Measurements from ENCODE around the gene CNPY4. TPM values are rescaled to one million over a fixed set of nuclear protein-coding genes. Genes with fewer than 3 reads are reported as not detected.

Gene CNPY4
- total and polyA plus RNA-seq, 2 donors (not counting 1 experiment from before 2014, with no cell fraction given), result 8.0 to 13.9 TPM

Small RNAs within 50 kb of the gene (small RNA-seq; reads per million reads assigned to genes)
- gene MIR106B (ENCODE audit: insufficient read length, low read depth, low replicate concordance) (1,332 reads per million, percentile 98 among the genes with 10 or more reads in this experiment), gene MIR25 (ENCODE audit: insufficient read length, low read depth, low replicate concordance) (1,945 reads per million, percentile 99 among the genes with 10 or more reads in this experiment), gene MIR93 (ENCODE audit: insufficient read length, low read depth, low replicate concordance) (250 reads per million, percentile 96 among the genes with 10 or more reads in this experiment)

Other genes with a start within 250 kb of the CNPY4 start
- gene OR2AE1, start 242.6 kb upstream of the CNPY4 start, total RNA-seq, result 1.2 and 1.3 TPM in 2 replicates
- 0.22 and 0.43 TPM in 2 replicates for gene OR2AE1, start 242.6 kb upstream of the CNPY4 start, polyA plus RNA-seq
- gene TRIM4, start 200.1 kb upstream of the CNPY4 start, total RNA-seq, result 56.7 and 58.1 TPM in 2 replicates
- 14.2 and 15.1 TPM in 2 replicates for gene TRIM4, start 200.1 kb upstream of the CNPY4 start, polyA plus RNA-seq
- not detected in 2 replicates for gene GJC3, start 190.0 kb upstream of the CNPY4 start, total RNA-seq
- not detected in 2 replicates for gene GJC3, start 190.0 kb upstream of the CNPY4 start, polyA plus RNA-seq
- gene AZGP1, start 143.6 kb upstream of the CNPY4 start, total RNA-seq, result not detected in 2 replicates
- not detected in 2 replicates for gene AZGP1, start 143.6 kb upstream of the CNPY4 start, polyA plus RNA-seq
- 89.3 and 97.4 TPM in 2 replicates for gene ZKSCAN1, start 104.0 kb upstream of the CNPY4 start, total RNA-seq
- 12.9 and 14.0 TPM in 2 replicates for gene ZKSCAN1, start 104.0 kb upstream of the CNPY4 start, polyA plus RNA-seq
- 12.9 and 13.2 TPM in 2 replicates for gene ZSCAN21, start 69.9 kb upstream of the CNPY4 start, total RNA-seq
- gene ZSCAN21, start 69.9 kb upstream of the CNPY4 start, polyA plus RNA-seq, result 6.7 and 8.3 TPM in 2 replicates
- gene ZNF3, start 37.9 kb upstream of the CNPY4 start, total RNA-seq, result 44.8 and 48.5 TPM in 2 replicates
- gene ZNF3, start 37.9 kb upstream of the CNPY4 start, polyA plus RNA-seq, result 19.2 and 21.5 TPM in 2 replicates
- 75.1 and 79.6 TPM in 2 replicates for gene COPS6, start 30.7 kb upstream of the CNPY4 start, total RNA-seq
- 68.6 and 76.5 TPM in 2 replicates for gene COPS6, start 30.7 kb upstream of the CNPY4 start, polyA plus RNA-seq
- 147 and 154 TPM in 2 replicates for gene MCM7, start 18.2 kb upstream of the CNPY4 start, total RNA-seq
- 171 and 190 TPM in 2 replicates for gene MCM7, start 18.2 kb upstream of the CNPY4 start, polyA plus RNA-seq
- gene AP4M1, start 18.0 kb upstream of the CNPY4 start, total RNA-seq, result 17.6 and 18.3 TPM in 2 replicates
- gene AP4M1, start 18.0 kb upstream of the CNPY4 start, polyA plus RNA-seq, result 7.7 and 9.0 TPM in 2 replicates
- 65.2 and 65.8 TPM in 2 replicates for gene TAF6, start 276 bp upstream of the CNPY4 start, total RNA-seq
- gene TAF6, start 276 bp upstream of the CNPY4 start, polyA plus RNA-seq, result 35.5 and 48.3 TPM in 2 replicates
- 4.5 TPM in 2 replicates for gene MBLAC1, start 7.3 kb downstream of the CNPY4 start, total RNA-seq
- gene MBLAC1, start 7.3 kb downstream of the CNPY4 start, polyA plus RNA-seq, result 1.4 and 1.6 TPM in 2 replicates
- 214 TPM in 2 replicates for gene LAMTOR4, start 29.3 kb downstream of the CNPY4 start, total RNA-seq
- 393 and 448 TPM in 2 replicates for gene LAMTOR4, start 29.3 kb downstream of the CNPY4 start, polyA plus RNA-seq
- 71.2 and 75.8 TPM in 2 replicates for gene TRAPPC14, start 39.1 kb downstream of the CNPY4 start, total RNA-seq
- gene TRAPPC14, start 39.1 kb downstream of the CNPY4 start, polyA plus RNA-seq, result 55.3 and 64.8 TPM in 2 replicates
- gene GAL3ST4, start 49.0 kb downstream of the CNPY4 start, total RNA-seq, result 0.44 and 0.74 TPM in 2 replicates
- 1.1 and 3.0 TPM in 2 replicates for gene GAL3ST4, start 49.0 kb downstream of the CNPY4 start, polyA plus RNA-seq
- gene GPC2, start 57.7 kb downstream of the CNPY4 start, total RNA-seq, result 4.1 and 6.1 TPM in 2 replicates
- 3.9 and 7.7 TPM in 2 replicates for gene GPC2, start 57.7 kb downstream of the CNPY4 start, polyA plus RNA-seq
- gene STAG3, start 58.3 kb downstream of the CNPY4 start, total RNA-seq, result 22.0 and 24.8 TPM in 2 replicates
- 10.8 and 33.4 TPM in 2 replicates for gene STAG3, start 58.3 kb downstream of the CNPY4 start, polyA plus RNA-seq
- 51.2 and 51.4 TPM in 2 replicates for gene PVRIG, start 100.3 kb downstream of the CNPY4 start, total RNA-seq
- 6.7 and 16.2 TPM in 2 replicates for gene PVRIG, start 100.3 kb downstream of the CNPY4 start, polyA plus RNA-seq
- gene SPDYE3, start 188.1 kb downstream of the CNPY4 start, total RNA-seq, result not detected in 2 replicates
- not detected in 2 replicates for gene SPDYE3, start 188.1 kb downstream of the CNPY4 start, polyA plus RNA-seq
- gene PILRB, start 238.5 kb downstream of the CNPY4 start, total RNA-seq, result 162 and 174 TPM in 2 replicates
- gene PILRB, start 238.5 kb downstream of the CNPY4 start, polyA plus RNA-seq, result 304 and 391 TPM in 2 replicates

Data from B cell (primary cell).